Fibroblast of pulmonary artery (primary cell): ENCODE measurements around the gene CPLX1.

Experiments used
- DNase-seq: peaks from one replicate; pipeline ENCODE4 v3.0.0-alpha.2; 2010; ENCODE audit warnings: low read depth
- H3K4me3 ChIP-seq: replicated peaks from 2 replicates; pipeline ENCODE4 v1.5.1; 2011; ENCODE audit warnings: low read depth, mild to moderate bottlenecking, control low read depth, low read length, moderate library complexity
- CTCF ChIP-seq: IDR thresholded peaks from 2 replicates; pipeline ENCODE4 v1.5.1; 2011; ENCODE audit warnings: mild to moderate bottlenecking, control low read depth, low read length, inconsistent platforms; ENCODE audit errors: missing control alignments

Gene CPLX1

GRCh38 chr4:821181-821591 lies 4.7 kb downstream of the CPLX1 start:
- no peak for DNase-seq
- H3K4me3 ChIP-seq = no peak overlapping the region
- TF ChIP-seq CTCF = no peak

- TF ChIP-seq CTCF = no peak
- no peak for DNase-seq
These were observed 5.4 kb downstream of the CPLX1 start for GRCh38 chr4:820230-821172.

GRCh38 chr4:819401-820229 lies 6.3 kb downstream of the CPLX1 start:
- H3K4me3 ChIP-seq = no peak overlapping the region
- no peak for DNase-seq
- no peak for TF ChIP-seq CTCF

More at GRCh38 chr4:820230-821172, 5.4 kb downstream of the CPLX1 start:
- H3K4me3 ChIP-seq = no peak overlapping the region

GRCh38 chr4:818106-818921 lies 7.6 kb downstream of the CPLX1 start:
- TF ChIP-seq CTCF = no peak
- DNase-seq = no peak

GRCh38 chr4:815464-816146 lies 10.3 kb downstream of the CPLX1 start:
- TF ChIP-seq CTCF = no peak
- DNase-seq = no peak
- H3K4me3 ChIP-seq = no peak overlapping the region

More at GRCh38 chr4:818106-818921, 7.6 kb downstream of the CPLX1 start:
- no peak overlapping the region for H3K4me3 ChIP-seq

GRCh38 chr4:814312-814850 lies 11.5 kb downstream of the CPLX1 start:
- TF ChIP-seq CTCF = no peak
- DNase-seq = no peak
- no peak overlapping the region for H3K4me3 ChIP-seq
